Nucleus accumbens (tissue), 56 donors: ENCODE measurements around the gene ARRDC1.
A peak's percentile ranks its signal among the peaks of the same experiment; 100 is the strongest.
"Not testable (repeated sequence)": the region's sequence is repeated elsewhere in the genome, so short reads cannot be mapped to it uniquely, and the experiment has no call there.

Experiments
- DNase-seq, 56 donors: peaks; one replicate each; lab custom pipeline; 2025; lab: John Stamatoyannopoulos, UW

Gene ARRDC1

GRCh38 chr9:137605121-137606004 is at the start of gene ARRDC1:
TSS of gene ARRDC1 (plus strand) at chr9:137605686. CDS start at chr9:137605718, 32 bp downstream.
- DNase-seq: peak; percentile 28 to 97 (median 92)

GRCh38 chr9:137556069-137556838 is 49.2 kb upstream of the ARRDC1 start:
- no peak for DNase-seq

GRCh38 chr9:137558127-137558526 is 47.4 kb upstream of the ARRDC1 start:
- no peak for DNase-seq

GRCh38 chr9:137564134-137564533 is 41.4 kb upstream of the ARRDC1 start:
- DNase-seq: no peak

- DNase-seq: no peak
Observed at GRCh38 chr9:137564817-137565411, 40.6 kb upstream of the ARRDC1 start.

GRCh38 chr9:137568445-137568844 is 37.0 kb upstream of the ARRDC1 start:
- not testable (repeated sequence) for DNase-seq

- DNase-seq: no peak
Observed at GRCh38 chr9:137569609-137570203, 35.8 kb upstream of the ARRDC1 start.

GRCh38 chr9:137570566-137570965 is 34.9 kb upstream of the ARRDC1 start:
- DNase-seq: no peak

GRCh38 chr9:137574192-137574591 is 31.3 kb upstream of the ARRDC1 start:
- DNase-seq: no peak

- DNase-seq: peak in 10 of 56 donors; percentile 7 to 71 (median 30)
Observed at GRCh38 chr9:137575364-137575715, 30.1 kb upstream of the ARRDC1 start.

- no peak for DNase-seq
Observed at GRCh38 chr9:137575716-137576411, 29.6 kb upstream of the ARRDC1 start.

- peak; percentile 37 to 98 (median 89) for DNase-seq
Observed at GRCh38 chr9:137578518-137579258, 26.8 kb upstream of the ARRDC1 start, which contains the start of gene DPH7. TSS of gene DPH7 (minus strand) at chr9:137578925. CDS start at chr9:137578777, 148 bp downstream.

- peak in 1 of 56 donors; percentile 46 for DNase-seq
Observed at GRCh38 chr9:137579259-137579604, 26.3 kb upstream of the ARRDC1 start.

GRCh38 chr9:137580209-137580953 is 25.1 kb upstream of the ARRDC1 start:
- no peak for DNase-seq

GRCh38 chr9:137580954-137581322 is 24.5 kb upstream of the ARRDC1 start:
- DNase-seq: no peak

- no peak for DNase-seq
Observed at GRCh38 chr9:137581361-137582285, 23.9 kb upstream of the ARRDC1 start.

- no peak for DNase-seq
Observed at GRCh38 chr9:137582286-137582860, 23.1 kb upstream of the ARRDC1 start.
